HG03097 (cell line): ENCODE data around the gene CPSF6.
"Not testable (repeated sequence)": the region's sequence is repeated elsewhere in the genome, so short reads cannot be mapped to it uniquely, and the experiment has no call there.

Experiments
- ATAC-seq: cut with Tn5 transposase; IDR thresholded peaks from one replicate; pipeline ENCODE4 v1.9.1; 2021; ENCODE audit not compliant: unreplicated experiment, low FRiP score

The CPSF6 gene, protein sequence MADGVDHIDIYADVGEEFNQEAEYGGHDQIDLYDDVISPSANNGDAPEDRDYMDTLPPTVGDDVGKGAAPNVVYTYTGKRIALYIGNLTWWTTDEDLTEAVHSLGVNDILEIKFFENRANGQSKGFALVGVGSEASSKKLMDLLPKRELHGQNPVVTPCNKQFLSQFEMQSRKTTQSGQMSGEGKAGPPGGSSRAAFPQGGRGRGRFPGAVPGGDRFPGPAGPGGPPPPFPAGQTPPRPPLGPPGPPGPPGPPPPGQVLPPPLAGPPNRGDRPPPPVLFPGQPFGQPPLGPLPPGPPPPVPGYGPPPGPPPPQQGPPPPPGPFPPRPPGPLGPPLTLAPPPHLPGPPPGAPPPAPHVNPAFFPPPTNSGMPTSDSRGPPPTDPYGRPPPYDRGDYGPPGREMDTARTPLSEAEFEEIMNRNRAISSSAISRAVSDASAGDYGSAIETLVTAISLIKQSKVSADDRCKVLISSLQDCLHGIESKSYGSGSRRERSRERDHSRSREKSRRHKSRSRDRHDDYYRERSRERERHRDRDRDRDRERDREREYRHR

DNA sequence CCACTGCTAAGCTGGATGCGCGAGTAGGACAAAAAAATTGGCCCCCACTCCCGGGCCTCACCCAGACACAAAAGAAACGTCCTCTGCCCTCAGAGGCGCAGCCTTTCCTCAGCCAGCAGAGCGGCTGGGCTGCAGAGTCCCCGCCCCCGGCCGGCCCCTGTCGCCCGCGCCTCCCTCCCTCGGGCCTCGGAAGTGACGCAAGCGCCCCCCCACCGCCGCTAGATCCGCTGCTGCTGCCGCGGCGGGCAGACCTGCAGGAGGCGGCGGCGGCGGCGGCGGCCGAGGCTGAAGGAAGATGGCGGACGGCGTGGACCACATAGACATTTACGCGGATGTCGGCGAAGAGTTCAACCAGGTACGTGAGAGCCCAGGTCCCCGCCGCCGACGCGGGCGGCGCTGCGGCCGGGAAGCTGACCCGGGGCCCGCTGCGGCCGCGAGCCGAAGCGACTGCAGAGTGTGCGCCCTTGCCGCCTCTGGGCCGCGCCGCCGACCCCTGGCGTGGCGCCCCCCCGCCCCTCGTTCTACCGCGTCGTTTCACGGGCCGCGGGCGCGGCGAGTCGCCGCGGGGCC, at the start of gene CPSF6:
CPSF6 (plus strand) TSS at position 218 of the 570 bp plus-strand sequence; CDS start at position 296, 78 bp downstream.
- ATAC-seq, result peak; percentile 95

DNA sequence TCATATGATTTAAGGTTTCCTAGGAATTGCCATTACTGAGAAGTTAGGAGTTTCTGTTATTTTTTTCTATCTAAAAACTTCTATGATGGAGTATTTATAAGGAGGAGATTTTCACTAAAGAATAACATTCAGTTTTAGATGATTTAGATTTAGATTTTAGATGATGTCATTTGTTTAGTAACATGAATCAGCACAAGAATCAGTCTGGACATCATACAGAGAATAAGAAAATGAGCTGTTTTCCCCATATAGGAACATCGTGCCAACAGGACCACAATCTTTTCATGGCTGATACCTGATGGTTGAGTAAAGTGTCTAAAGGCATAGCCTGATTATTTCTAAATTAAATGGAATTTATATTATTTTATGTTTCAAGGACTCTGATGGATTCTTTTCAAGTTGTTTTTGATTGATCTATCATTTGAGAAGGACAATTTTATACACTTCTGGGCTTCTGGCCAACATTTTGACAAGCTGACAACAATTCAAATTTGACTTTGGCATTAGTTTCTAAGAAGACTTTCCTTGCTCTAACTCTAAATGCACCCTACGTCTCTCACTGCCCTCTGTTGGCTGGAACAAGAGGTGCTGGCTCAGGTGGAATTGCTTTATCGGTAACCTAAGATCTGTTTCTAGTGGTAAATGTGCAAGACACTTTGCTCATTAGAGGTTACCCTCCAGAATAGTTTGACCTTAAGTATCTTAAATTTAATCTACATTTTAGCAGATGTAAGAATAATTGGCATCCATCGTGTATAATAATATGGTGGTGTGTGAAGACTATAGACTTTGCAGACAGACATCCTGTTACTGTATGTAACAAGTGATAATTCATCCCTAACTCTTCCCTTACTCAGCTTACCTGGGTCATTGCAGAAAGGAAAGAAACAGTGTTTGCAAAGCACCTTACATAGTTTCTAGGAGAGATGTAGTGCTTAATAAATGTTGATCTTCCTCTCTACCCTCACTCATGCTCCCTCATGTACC, 42.8 kb upstream of the CPSF6 start:
- no peak for ATAC-seq

DNA sequence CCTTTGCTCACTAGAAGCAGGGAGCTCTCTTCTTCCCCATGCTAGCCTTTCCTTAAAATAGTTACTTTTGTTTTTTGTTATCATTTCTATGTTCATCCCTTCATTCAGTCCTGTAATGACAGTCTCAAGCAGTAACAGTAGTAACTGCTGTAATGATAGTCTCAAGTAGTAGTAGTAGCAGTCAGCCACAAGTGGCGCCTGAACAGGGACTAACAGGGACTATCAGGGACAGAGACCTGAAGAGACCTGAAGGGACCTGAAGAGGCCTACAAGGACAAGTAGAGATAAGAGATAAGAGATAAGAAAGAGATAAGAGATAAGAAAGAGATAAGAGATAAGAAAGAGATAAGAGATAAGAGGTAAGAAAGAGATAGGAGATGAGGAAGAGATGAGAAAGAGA, 39.4 kb upstream of the CPSF6 start:
- not testable (repeated sequence) for ATAC-seq

DNA sequence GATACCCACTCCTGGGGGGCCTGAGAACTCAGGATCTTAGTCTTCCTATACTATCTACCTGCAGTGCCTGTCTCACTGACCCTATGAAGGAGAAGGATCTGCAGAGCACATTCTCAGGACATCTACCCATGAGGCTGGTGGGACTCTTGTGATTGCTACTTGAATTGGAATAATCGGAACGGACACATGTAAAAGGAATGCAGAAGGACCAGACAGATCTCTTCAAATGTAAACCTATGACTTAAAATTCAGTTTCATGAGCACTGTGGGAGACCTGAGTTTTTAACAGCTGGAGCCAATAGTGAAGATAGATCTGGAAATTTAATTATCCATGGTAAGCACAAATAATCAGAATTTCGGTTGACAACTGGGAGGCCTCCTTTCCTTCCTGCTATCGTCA, 35.2 kb upstream of the CPSF6 start:
- no peak for ATAC-seq

DNA sequence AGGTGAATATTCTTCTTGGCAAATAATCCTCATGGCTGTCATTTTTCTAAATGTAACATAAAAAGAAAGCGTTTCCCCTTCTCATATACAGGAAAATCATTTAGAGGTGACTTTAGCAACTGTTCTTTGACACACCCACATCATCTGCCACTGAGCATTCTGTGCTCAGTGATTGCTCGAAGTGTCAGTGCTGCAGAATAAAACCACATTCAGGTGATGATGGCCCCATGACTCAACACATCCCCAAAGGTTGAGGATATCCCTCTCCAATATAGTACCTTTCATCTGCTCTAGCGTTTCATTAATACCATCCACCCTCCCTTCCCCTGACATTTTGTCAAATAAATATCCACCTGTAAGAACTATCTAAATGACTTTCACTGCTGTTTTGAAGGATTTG, 28.7 kb upstream of the CPSF6 start:
- ATAC-seq, result no peak

DNA sequence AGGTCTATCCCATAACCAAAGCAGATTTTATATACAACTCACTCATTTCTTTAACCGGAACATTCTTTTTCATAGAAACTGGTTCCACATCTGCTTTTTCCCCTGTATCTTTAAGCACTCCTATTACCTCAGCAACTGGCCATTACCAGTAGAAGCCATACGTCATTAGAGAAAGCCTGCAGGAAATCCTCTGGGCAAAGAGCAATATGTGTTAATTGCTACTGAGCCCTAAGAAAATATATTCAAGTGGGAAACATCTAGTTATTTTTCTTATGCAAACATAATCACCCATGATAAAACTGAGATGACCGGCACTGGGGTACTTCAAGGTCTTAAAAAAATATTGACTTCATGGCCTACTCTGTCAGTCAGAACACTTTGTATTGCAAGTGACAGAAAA, 28.2 kb upstream of the CPSF6 start:
- ATAC-seq, result no peak

DNA sequence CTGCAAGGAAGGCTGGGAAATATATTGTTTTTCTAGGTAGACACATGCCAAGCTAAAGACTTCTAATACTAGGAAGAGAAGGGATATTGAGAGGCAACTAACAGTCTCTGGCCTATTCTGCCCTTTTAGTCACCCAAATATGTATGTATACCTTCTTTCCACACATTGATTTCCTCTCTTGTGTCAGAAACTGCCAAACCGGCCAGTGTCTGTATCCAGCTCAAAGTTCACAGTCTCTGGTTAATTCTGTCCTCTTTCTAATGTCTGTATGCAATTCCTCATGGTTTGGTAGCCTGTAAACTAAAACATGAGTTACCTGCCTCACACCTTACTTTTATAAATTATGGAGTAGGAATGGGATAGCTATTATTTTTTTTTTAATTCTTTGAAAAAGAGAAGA, 25.2 kb upstream of the CPSF6 start:
- no peak for ATAC-seq

DNA sequence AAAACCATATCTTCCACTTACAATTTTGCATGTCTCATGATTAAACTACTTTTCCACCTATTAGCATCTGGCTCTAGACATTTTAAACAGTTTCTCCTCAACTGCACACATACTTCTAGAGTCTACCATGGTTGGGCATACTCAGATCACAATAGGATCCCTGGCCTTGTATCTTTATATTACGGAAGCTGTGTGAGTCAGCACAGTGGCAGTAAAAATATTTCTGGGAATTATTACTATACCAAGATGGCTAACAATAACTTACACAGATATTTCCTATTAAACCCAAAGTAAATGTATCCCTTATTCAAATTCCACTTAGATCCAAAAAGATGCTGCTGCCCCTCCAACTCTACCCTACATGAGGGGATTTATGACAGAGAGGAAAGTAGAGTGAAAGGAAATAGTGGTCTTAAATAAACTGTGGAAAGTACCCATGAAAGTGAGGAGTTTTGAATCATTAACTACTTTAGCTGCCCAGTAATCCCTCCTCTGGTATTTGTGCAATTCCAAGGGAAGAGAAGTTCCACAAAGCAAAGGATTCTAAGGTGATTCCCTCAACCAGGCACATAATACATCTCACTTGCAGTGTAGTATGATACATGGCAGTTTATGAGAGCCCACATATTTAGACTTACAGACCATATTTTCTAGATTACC, 14.0 kb upstream of the CPSF6 start:
- no peak for ATAC-seq

DNA sequence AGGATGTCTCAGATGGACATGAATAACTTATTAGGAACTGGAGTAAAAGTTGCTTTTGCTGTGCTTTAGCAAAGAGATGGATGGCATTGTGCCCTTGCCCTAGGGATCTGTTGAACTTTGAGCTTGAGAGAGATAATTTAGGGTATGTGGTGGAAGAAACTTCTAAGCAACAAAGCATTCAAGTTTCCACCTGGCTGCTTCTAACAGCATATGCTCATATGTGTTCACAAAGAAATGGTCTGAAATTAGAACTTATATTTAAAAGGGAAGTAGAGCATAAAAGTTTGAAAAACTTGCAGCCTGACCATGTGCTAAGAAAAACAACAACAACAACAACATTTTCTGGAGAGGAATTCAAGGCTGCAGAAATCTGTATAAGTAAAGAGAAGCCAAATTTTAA, 7.9 kb upstream of the CPSF6 start:
- no peak for ATAC-seq

DNA sequence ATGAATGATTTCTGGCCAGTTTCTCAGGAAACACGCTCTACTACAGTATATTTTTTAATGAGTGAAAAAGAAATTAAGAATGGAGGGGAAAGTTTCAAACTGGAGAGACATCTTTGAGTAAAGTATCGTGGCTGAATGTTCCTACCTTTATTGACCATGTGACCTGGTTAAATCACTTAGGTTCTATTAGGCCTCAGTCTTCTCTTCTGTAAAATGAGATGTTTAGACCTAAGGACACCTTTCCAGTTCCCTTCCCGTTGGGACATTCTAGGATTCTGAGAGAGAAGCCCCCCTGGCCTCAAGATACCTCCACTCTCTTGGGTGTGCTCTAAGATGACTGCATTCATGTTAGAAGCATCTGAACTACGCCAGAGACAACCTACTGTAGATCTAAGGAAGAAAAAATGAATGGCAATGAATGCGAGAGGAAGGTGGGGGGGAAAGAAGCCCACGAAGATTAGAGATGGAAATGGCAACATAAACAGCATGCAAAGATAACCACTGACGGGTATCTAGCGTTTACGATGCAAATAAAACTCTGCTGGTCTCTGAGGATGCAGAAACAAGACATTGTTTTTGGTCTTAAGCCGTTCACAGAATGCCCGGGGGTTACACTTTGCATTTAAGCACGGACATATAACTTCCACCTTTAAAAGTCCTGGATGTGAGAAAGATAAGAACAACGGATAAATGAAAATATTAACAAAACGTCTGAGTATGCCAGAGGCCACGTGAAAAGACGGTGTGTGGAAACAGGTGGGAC, 599 bp upstream of the CPSF6 start:
- no peak for ATAC-seq

DNA sequence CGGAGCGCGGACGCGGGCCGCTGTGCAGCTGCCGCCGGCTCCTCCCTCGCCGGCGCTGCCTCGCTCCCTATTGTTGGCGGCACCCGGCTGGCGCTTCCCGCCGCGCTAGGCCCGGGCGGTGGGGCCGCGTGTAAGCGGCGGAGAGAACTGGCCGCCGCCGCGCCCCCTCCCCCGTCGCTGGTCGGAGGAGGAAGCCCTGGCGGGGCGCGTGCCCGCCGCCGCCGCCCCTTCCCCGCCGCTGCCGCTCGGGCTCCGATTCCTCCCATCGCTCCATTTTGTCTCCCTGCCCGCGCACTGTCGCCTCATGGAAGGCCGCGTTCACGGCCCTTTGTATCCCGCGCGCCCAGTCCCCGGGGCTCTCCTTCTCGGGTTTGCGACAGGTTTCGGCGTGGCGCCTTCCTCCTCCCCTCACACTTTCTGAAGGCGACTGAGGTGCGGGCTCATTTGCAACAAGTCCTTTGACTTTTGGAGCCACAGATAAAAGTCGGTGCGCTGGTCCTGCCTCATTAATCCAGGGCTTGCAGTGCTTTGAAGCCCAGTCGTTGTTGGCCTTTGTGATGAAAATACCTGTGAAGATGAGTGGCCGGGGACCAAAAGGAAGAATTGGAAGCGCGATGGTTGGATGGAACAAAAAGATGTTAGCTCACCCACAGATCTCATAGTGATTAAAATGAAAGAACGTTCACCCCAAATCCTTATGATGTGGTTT, 707 bp downstream of the CPSF6 start:
- peak; percentile 30 for ATAC-seq

DNA sequence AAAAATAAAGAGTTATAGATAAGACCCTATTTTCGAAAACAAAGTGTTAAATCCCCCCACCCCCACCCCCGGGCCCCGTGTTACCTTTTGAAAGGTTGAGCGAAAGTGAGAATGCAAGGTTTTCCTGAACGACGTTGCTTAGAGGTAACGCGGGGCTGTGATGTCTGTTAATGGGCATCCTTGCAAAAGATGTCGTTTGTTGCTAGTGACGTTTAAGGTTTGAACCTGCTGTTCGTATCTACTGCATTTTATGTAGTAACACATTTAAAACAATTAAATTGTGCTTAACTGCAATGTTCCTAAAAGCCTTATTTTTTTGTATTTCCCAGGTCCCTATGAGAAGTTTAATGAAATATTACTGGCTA, 1.2 kb downstream of the CPSF6 start:
- no peak for ATAC-seq

DNA sequence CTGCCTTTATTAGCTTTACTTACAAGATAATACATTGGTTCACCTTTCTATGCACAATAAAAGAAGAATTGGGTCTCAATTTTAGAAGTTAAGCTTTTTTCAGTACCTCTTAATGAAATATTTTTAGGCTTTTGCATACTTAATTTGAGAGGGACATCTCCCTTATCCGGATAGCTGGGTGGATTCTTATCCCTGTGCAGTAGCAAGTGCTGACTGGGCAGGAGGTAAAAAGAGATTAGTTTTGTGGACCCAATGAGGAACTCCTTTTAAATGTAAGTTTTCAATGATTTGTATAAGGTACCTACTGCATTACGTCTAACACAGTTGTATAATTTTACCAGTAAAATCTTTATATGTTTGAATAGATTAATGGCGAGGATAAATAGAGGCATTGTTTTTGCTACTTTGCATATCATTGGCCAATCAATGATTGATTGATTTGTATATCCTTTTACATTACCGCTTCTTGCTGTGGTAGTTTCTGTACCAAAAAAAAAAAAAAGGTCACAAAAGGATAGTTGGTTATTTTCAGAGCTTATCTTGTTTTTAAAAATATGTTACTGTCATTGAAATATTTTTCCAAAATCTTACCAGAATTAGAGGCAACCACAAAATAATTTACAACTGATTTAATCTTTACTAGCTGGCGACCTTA, 2.2 kb downstream of the CPSF6 start:
- no peak for ATAC-seq

DNA sequence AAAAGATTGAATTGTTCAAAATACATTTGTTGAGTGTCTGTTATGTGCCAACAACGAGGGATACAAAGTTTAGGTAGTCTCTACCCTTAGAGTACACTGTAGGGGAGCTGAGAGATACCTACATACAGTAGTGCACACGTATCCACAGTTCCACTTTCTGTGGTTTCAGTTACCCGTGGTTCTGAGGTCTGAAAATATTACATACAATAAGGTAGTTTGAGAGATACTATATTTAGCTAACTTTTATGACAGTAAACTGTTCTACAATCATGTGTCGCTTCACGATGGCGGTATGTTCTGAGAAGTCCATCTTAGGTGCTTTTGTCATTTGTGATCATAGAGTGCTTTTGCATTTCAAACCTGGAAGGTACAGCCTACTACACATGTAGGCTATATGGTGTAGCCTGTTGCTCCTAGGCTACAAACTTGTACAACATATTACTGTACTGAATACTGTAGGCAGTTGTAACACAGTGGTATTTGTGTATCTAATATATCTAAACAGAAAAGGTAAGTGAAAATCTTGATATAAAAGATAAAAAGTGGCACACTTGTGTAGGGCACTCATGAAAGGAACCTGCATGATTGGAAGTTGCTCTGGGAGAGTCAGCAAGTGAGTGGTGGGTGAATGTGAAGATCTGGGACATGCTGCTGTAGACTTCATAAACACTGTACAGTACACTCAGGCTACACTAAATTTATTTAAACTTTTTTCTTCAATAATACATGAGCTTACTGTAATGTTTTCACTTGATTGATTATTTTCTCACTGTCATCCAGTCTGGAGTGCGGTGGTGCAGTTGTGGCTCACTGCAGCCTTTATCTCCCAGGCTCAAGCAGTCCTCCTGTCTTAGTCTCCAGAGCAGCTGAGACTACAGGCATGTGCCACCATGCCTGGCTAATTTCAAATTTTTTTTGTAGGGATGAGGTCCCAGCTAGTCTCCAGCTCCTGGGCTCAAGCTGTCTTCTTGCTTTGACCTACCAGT, 4.0 kb downstream of the CPSF6 start:
- ATAC-seq, result peak; percentile 32

DNA sequence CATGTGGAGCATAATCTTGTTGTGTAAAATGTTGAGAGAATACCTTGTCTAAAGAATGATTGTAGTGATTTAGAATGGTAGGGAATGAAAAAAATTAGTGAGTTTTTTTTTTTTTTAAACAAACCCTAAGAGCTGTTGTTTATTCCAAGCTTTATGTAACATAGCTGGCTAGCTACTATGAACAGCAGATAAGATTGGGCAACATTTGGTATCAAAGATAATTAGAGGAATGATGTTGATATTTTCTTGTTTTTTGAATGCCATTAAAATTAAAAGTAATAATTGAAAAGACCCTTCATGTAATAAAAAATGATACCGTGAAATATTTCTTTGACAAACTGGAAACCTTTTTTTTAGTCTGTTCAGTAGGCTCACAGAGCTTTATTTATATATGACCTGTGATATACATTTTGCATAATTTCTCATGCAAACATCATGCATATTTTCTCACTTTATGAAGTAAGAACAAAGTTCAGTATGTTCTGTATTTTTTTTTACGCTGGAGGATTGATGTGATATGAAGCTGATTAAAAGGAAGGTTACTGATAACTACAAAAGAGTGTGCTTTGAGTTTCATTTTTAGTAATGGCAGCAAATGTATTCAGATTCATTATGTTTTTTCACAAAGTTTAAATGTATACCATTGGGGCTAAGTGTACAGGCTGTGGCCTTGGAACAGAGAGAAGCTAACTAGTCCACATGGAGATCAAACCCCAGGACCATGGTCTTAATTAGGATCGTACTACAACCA, 8.1 kb downstream of the CPSF6 start:
- no peak for ATAC-seq

DNA sequence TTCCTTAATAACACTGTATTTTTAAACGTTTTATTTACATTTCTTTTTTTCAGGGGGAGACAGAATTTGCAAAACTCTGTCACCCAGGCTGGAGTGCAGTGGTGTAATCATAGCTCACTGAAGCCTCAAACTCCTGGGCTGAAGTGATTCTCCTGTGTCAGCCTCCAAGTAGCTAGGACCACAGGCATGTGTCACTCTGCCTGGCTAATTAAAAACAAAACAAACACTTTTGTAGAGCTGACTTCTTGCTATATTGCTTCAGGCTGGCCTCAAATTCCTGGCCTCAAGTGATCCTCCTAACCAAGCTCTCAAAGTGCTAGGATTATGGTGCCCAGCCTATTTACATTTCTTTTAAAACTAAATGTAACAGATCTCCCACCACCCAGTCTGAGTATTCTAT, 12.7 kb downstream of the CPSF6 start:
- ATAC-seq, result no peak

DNA sequence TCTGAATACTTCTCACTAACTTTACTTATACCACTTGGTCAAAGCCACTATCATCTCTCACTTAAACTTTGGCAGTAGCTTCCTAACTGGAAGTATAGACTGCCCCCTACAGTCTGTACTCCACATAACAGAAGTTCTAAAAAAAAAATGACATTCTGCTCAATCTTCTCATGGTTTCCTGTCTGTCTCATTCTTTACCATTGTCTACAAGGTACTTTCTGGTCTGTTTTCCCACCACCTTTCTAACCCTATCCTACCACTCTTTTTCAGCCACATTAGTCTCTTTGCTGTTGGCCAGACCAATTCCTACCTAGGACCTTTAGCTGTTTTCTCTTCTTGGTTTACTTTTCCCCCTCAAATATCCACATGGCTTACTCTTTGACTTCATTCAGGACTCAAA, 14.7 kb downstream of the CPSF6 start:
- no peak for ATAC-seq
